HG02943 (cell line): ENCODE data around the gene SNX10.
"Not testable (repeated sequence)": the region's sequence is repeated elsewhere in the genome, so short reads cannot be mapped to it uniquely, and the experiment has no call there.

ENCODE experiments used
- ATAC-seq: cut with Tn5 transposase; IDR thresholded peaks from one replicate; pipeline ENCODE4 v1.9.1; 2021; ENCODE audit warnings: mild to moderate bottlenecking, low read depth, moderate library complexity; ENCODE audit not compliant: unreplicated experiment

The SNX10 gene

DNA sequence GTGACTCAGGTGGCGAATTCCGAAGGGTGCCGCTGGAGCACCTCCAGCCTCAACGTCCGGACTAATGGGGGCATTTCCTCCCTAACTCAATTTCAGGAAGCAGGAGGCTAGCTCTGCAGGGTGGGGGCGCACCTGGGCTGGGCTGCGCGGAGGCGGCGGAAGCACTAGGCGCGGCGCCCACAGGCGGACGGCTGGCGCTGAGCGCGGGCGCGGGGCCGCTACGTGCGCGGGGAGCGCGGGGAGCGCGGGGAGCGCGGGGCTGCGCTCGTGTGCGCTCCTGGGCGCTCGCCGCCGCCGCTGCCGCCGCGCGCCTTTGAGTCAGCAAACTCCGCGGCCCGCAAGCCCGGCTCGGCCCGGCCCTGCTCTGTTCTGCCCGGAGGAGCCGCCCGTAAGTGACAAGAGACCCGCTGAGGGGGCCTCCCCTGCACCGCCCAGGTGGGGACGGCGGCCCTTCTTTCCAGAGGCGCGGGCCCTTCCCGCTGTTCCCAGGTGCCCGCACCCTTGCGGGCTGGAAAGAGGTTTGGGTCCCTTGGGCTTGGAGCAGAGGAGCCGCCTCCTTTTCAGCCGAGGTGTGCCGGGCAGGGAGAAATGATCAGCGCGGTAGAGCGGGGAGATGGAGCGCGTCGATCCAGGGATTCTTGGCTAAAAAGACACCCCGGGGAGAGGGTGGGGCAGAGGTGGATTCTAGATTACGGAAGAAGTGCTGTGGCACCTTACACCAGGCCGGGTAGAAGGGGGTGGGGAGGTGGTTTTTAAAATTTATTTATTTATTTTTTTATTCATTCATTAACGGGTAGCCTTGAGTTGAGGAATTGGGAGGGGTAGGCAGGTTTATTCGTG, at the start of gene SNX10:
TSS of gene SNX10 (plus strand) at position 164 of the 840 bp plus-strand sequence. CDS start 54,581 bp downstream, outside the sequence.
- peak; percentile 62 for ATAC-seq

DNA sequence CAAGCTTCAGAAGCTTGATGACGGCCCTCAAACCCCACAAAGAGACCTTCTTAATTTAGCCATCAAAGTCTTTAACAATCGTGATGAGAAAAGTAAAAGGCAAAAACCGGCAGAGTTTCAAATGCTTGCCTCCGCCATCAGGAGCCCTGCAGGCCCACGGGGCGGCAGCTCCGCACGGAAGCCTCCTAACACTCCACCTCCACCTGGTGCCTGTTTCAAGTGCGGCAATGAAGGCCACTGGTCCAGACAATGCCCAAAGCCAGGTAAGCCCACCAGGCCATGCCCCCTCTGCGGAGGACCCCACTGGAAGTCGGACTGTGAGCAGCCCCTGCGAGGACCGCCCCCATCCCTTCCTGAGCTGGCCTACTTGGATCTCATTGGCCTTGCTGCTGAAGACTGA, 46.5 kb upstream of the SNX10 start:
- no peak for ATAC-seq

GRCh38 chr7:26250239-26250638, 41.4 kb upstream of the SNX10 start:
- no peak for ATAC-seq

- ATAC-seq = not testable (repeated sequence)
These were observed 29.8 kb upstream of the SNX10 start for GRCh38 chr7:26261866-26262265.

- no peak for ATAC-seq
These were observed 26.6 kb upstream of the SNX10 start for GRCh38 chr7:26265065-26265464.

DNA sequence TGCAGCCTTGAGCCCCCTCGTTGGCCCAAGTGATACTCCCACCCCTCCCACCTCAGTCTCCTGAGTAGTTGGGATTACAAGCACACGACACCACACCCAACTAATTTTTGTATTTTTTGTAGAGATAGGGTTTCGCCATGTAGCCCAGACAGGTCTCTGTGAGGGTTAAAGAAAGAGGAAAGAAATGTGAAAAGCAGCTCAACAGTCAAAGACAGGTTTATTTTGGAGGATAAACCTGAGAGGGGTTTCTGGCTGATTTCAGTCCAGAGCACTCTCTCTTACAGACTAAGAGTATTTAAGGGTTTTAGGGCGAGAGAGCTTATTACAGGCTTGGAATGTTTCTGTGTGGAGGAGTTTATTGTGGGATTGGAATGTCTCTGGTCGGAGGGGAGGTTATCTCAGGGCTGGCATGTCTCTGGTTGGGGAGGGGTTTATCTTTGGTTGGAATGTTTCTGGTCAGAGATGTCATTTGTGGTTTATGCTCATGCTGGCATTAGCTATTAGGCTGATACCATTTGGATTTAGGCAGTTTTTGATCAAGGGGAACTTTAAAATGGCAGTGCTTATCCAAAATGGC, 26.1 kb upstream of the SNX10 start:
- no peak for ATAC-seq

DNA sequence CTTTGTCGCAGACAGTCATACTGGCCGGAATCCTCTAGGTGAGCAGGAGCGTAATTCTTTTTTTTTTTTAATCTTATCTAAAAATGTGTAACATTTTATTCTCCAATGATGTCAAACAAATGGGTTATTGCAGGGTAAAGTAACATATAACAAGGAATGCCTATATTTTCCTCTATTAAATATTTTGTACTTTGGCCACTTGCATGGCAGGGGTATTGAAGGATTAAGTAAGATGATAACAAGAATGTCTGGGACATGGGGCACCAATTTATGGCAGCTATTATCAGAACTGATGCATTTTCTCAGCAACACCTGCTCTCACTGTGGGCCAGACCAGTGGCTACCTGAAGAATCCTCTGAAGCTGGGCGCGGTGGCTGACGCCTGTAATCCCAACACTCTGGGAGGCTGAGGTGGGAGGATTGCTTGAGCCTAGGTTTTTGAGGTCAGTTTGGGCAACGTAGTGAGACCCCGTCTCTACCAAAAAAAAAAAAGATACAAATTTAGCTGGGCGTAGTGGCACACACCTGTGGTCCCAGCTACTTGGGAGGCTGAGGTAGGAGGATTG, 24.0 kb upstream of the SNX10 start:
- no peak for ATAC-seq

- ATAC-seq = no peak
These were observed 16.4 kb upstream of the SNX10 start for GRCh38 chr7:26275213-26275612.

- ATAC-seq = no peak
These were observed 12.9 kb upstream of the SNX10 start for GRCh38 chr7:26278770-26279169.

DNA sequence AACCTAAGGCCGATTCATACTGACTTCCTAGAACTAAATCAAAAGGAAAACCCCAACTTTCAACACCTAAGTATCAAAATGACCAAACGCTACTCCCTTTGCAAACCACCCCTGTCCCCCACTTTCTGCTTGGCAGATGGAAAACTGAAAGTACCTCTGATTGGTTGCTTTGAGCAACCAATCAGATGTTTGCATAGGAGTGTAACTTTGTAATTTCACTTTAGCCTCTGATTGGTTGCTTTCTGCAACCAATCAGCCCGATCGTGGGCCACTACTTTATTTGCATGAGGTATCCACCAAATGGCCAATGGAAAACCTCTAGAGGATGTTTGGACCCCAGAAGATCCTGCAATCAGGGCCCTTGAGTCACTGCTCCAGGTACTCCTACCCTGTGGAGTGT, 12.3 kb upstream of the SNX10 start:
- no peak for ATAC-seq

- ATAC-seq = no peak
These were observed 11.6 kb upstream of the SNX10 start for GRCh38 chr7:26280097-26280496.

DNA sequence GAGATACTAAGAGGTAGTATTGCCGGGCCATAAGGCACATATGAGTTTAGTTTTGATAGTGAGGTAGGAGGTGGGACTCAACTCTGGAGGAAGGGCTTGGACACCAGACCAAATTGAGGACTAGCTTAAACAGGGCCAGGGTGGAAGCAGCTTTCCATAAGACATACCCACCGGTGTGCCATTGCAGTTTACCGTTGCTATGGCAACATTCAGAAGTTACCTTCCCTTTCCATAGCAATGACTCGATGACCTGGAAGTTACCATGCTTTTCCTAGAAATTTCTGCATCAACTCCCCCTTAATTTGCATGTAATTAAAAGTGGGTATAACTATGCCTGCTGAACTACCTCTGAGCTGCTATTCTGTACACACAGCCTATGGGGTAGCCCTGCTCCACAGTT, 10.9 kb upstream of the SNX10 start:
- no peak for ATAC-seq

DNA sequence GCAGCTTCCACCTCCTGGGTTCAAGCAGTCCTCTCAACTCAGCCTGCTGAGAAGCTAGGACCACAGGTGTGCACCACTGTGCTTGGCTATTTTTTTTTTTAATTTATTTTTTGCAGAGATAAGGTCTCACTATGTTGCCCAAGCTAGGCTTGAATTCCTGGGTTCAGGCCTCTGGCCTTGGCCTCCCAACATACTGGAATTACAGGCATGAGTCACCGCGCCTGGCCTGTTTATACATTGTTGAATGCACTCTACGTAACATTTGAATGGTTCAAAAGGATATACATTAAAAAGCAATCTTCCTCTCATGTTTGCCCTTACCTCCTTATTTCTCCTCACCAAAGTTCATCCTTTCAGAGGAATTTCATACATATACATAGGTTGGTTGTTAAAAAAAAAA, 7.2 kb upstream of the SNX10 start:
- ATAC-seq = no peak

DNA sequence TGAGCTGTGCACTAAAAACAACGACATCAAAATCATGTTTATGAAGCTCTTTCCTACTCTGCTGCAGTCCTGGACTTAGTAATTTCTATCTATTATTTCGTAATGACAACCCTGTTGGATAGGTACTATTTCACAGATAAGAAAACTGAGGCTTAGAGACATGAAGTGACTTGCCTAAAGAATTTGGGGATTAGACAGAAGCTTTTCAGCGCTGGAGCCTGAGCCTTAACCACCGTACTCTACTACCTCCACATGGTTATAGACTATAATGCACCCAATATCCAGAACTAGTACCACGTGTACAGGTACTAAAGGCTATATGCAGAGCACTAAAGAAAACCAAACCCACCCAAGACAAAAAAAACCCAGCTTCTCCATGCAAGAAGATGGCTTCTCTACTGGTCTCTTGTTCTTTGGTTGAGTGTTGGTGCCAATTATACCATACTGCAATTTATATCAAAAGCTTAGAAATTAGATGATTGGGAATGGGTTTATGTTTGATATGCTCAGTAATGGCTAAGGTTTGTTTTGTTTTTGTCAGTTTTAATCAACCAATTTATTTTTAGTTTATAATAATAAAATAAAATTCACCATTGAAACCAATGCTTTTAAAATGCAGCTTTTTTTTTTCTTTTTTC, 6.5 kb upstream of the SNX10 start:
- no peak for ATAC-seq

DNA sequence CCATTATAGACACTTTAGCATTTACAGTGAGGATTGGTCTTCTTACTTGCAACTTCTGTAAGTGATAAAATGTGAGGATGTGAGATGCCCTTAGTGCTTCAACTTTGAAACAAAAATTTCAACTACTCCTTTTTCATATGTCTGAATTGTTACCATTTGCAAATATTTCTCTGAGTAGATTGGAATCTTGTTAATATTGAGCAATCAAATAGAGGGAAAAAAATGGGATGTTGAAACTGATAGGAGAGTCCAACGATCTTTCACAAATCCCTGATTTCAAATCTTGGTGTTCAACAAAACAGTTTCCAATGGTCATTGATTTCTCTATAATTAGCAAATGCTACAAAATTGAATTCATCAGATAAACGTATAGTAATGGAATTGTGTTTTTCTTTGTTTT, 5.5 kb upstream of the SNX10 start:
- no peak for ATAC-seq

- ATAC-seq = not testable (repeated sequence)
These were observed 3.5 kb upstream of the SNX10 start for GRCh38 chr7:26288126-26288525.

- ATAC-seq = no peak
These were observed 411 bp upstream of the SNX10 start for GRCh38 chr7:26291251-26291650.

- ATAC-seq = no peak
These were observed 1.3 kb downstream of the SNX10 start for GRCh38 chr7:26292768-26293560.

GRCh38 chr7:26293569-26294308, 2.1 kb downstream of the SNX10 start:
- ATAC-seq = no peak

DNA sequence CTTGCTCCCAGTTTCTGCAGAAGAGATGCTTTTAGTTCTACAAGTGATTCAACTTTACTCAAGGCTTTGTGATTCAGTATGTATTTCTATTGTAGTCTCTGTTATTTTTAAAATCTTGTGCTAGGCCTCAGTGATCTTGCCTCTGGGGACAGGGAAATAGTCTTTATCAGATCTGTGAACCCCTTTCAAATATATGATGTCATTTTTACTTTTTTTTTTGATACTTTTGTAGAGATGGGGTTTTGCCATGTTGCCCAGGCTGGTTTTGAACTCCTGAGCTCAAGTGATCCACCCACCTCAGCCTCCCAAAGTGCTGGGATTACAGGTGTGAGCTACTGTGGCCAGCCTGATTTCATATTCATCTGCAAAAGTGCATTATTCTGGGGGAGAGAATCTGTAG, 3.4 kb downstream of the SNX10 start:
- no peak for ATAC-seq
